Heart left ventricle (tissue), 13 donors: ENCODE data around the gene OR2H2.

ENCODE experiments used
- POLR2A ChIP-seq, 2 donors: fragments of 450-650 bp; IDR thresholded peaks; one replicate each; pipeline ENCODE4 v1.6.1; 2017; ENCODE audit warnings: antibody characterized with exemption in 2 of 2, mild to moderate bottlenecking in 2 of 2, moderate library complexity in 2 of 2
- TF ChIP-seq, protein P1 (sequence below), 12 donors: fragments of 200-600 bp; sonication (generic) in 4 of 12; IDR thresholded peaks; one replicate each; pipeline versions ENCODE4 v1.5.0 to v1.8.0; 2018 to 2022; ENCODE audit warnings: antibody characterized with exemption in 12 of 12, mild to moderate bottlenecking in 5 of 12
- donor health status: ischemic (EF 13 %, LVEDD 7.1; RV severe dilation, severe dysfunction).
- donor health status: DM: no; HTN: yes; CAD: no.
- donor health status: DM: no; HTN: no; CAD: no.
- donor health status: ischemic (EF 25% LVEDD 6.9; RV normal size, moderate dysfunction).
- donor health status: ischemic (EF 25% LVEDD 5.7; RV mildly dilated, moderate dysfunction).
- donor health status: ischemic (EF 35%, LVEDD 5.7; RV mildly dilated, moderate dysfunction).
- donor health status: nonischemic (EF 11% LVEDD 7.7; RV severe dilation, severe dysfunction).
- donor health status: DM: yes; HTN: yes; CAD: no.
- donor health status: PGD.
- donor health status: ischemic (EF 29% LVEDD 5.4; RV normal size, mild dysfunction).
- donor health status: nonischemic (EF 23%, LVEDD 6.1; RV moderate dilation, normal function).

DNA sequence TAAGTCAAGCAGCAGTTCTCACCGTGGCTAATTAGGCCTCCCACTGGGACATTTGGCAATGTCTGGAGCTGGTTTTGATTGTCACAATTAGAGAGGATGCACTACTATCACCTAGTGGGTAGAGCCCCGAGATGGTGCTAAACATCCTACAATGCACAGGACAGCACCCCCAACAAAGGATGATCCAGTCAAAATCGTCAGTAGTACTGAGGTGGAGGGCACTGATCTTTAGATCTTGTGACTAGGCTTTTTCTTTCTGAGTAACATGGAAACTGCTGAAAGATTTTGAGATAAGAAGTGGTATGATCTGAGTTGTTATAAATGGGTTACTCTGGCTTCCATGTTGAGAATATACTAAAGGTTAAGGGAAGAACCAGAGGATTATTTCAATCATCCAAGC lies 37.3 kb upstream of the OR2H2 start:
- TF ChIP-seq, protein P1, sequence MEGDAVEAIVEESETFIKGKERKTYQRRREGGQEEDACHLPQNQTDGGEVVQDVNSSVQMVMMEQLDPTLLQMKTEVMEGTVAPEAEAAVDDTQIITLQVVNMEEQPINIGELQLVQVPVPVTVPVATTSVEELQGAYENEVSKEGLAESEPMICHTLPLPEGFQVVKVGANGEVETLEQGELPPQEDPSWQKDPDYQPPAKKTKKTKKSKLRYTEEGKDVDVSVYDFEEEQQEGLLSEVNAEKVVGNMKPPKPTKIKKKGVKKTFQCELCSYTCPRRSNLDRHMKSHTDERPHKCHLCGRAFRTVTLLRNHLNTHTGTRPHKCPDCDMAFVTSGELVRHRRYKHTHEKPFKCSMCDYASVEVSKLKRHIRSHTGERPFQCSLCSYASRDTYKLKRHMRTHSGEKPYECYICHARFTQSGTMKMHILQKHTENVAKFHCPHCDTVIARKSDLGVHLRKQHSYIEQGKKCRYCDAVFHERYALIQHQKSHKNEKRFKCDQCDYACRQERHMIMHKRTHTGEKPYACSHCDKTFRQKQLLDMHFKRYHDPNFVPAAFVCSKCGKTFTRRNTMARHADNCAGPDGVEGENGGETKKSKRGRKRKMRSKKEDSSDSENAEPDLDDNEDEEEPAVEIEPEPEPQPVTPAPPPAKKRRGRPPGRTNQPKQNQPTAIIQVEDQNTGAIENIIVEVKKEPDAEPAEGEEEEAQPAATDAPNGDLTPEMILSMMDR (IDR thresholded peaks at IDR 0.05): no peak
- TF ChIP-seq POLR2A (IDR thresholded peaks at IDR 0.05): no peak
